SK-N-SH (cell line): ENCODE measurements around the gene NEU4.

ENCODE experiments used
- CTCF ChIP-seq: fragments of 200-600 bp; sonication (generic); IDR thresholded peaks from 2 replicates; pipeline ENCODE4 v1.6.1; 2017; ENCODE audit warnings: antibody characterized with exemption, mild to moderate bottlenecking, moderate library complexity
- GATA2 ChIP-seq: sonication (generic); formaldehyde crosslinking; IDR thresholded peaks from 2 replicates; pipeline ENCODE4 v1.5.0; 2020; ENCODE audit warnings: mild to moderate bottlenecking, missing genetic modification reagents
- JUND ChIP-seq: IDR thresholded peaks from 2 replicates; pipeline ENCODE4 v1.4.0; 2012
- MAX ChIP-seq: IDR thresholded peaks from 2 replicates; pipeline ENCODE4 v1.4.0; 2012; ENCODE audit warnings: low read depth
- MXI1 ChIP-seq: IDR thresholded peaks from 2 replicates; pipeline ENCODE4 v1.6.1; 2012; ENCODE audit warnings: mild to moderate bottlenecking, low read depth, low read length, improper control_type of control experiment
- NRF1 ChIP-seq: IDR thresholded peaks from 2 replicates; pipeline ENCODE4 v1.6.1; 2012; ENCODE audit warnings: low read depth, mild to moderate bottlenecking, low read length
- POLR2AphosphoS5 ChIP-seq: IDR thresholded peaks from 2 replicates; pipeline ENCODE4 v1.6.1; 2012; ENCODE audit warnings: low read depth, low read length
- TAF1 ChIP-seq: IDR thresholded peaks from 2 replicates; pipeline ENCODE4 v1.6.1; 2012; ENCODE audit warnings: low read depth, mild to moderate bottlenecking, low read length, moderate library complexity, borderline replicate concordance
- USF2 ChIP-seq: fragments of 150-350 bp; IDR thresholded peaks from 2 replicates; pipeline ENCODE4 v1.6.1; 2017; ENCODE audit warnings: antibody characterized with exemption, low read length, low read depth, borderline replicate concordance

GRCh38 chr2:241864168-241864849 lies 55.3 kb downstream of the NEU4 start:
- TF ChIP-seq CTCF (no peak), POLR2AphosphoS5 (no peak), JUND (no peak), USF2 (no peak), TAF1 (no peak), GATA2 (CRISPR knock-in tag) (no peak), MAX (no peak), MXI1 (no peak), NRF1 (no peak)
